Sigmoid colon (tissue), 7 donors: Measurements from ENCODE around the gene PSMD4. TPM values are rescaled to one million over a fixed set of nuclear protein-coding genes. Genes with fewer than 3 reads are reported as not detected.

Source experiments
- DNase-seq: peaks from one replicate; pipeline ENCODE4 v3.0.0-alpha.2; 2019
- H3K27ac ChIP-seq, 4 donors: fragments of 200-600 bp; sonication (generic); one replicate each; pipeline ENCODE4 v1.5.1; 2016 to 2019; ENCODE audit warnings: mild to moderate bottlenecking in 1 of 4
- H3K27me3 ChIP-seq, 3 donors: fragments of 200-600 bp; sonication (generic); one replicate each; pipeline ENCODE4 v1.5.1; 2019; ENCODE audit warnings: mild to moderate bottlenecking in 1 of 3
- H3K36me3 ChIP-seq, 4 donors: fragments of 200-600 bp; sonication (generic); one replicate each; pipeline ENCODE4 v1.5.1; 2016 to 2019
- H3K4me1 ChIP-seq, 4 donors: fragments of 200-600 bp; sonication (generic); one replicate each; pipeline ENCODE4 v1.5.1; 2017 to 2019
- H3K4me3 ChIP-seq, 4 donors: fragments of 200-600 bp; sonication (generic); one replicate each; pipeline ENCODE4 v1.5.1; 2017 to 2019; ENCODE audit warnings: mild to moderate bottlenecking in 2 of 4, moderate library complexity in 1 of 4
- H3K9me3 ChIP-seq, 4 donors: fragments of 200-600 bp in 3 of 4; sonication (generic) in 3 of 4; one replicate each; pipeline versions ENCODE4 v1.5.1 to v1.6.1; 2013 to 2019
- CTCF ChIP-seq, 4 experiments: fragments of 450-650 bp in 3 of 4; fragments of 200-600 bp in 1 of 4; IDR thresholded peaks; one replicate each; pipeline ENCODE4 v1.5.1; 2016 to 2019; ENCODE audit warnings: antibody characterized with exemption in 4 of 4, mild to moderate bottlenecking in 3 of 4, moderate library complexity in 2 of 4
- EP300 ChIP-seq, 4 donors: sonication (generic); formaldehyde crosslinking; IDR thresholded peaks; one replicate each; pipeline ENCODE4 v1.6.1; 2017; ENCODE audit warnings: antibody characterized with exemption in 4 of 4
- POLR2A ChIP-seq, 2 donors: fragments of 450-650 bp; IDR thresholded peaks; one replicate each; pipeline ENCODE4 v1.6.1; 2016; ENCODE audit warnings: antibody characterized with exemption in 2 of 2, mild to moderate bottlenecking in 2 of 2, moderate library complexity in 2 of 2
- POLR2AphosphoS5 ChIP-seq, 4 donors: sonication (generic); formaldehyde crosslinking; IDR thresholded peaks; one replicate each; pipeline ENCODE4 v1.6.1; 2017; ENCODE audit warnings: antibody characterized with exemption in 4 of 4
- WGBS, 2 donors: extraction: QIAGEN DNeasy Blood & Tissue Kit; methylation state at CpG; one replicate each; pipeline ENCODE4 v1.1.7; 2013; 5-methylcytosine and 5-hydroxymethylcytosine counted together
- intact Hi-C: fragments of 100-400 bp; cut with DNase I; formaldehyde crosslinking; loops from one replicate; pipeline ENCODE4 v1.15.1; 2023
- polyA plus RNA-seq, 3 donors: library from polyadenylated mRNA; stranded (reverse); fragments of 200-250 nt; gene quantifications; one replicate each; pipeline ENCODE4 v1.2.3, GENCODE V29; 2013
- total RNA-seq, 4 donors: library from RNA; depleted of rRNA; stranded (reverse); fragments of >200 nt; gene quantifications; one replicate each; pipeline ENCODE4 v1.1.0, GENCODE V29; 2016
- donor health status: healthy with polysubstance abuse.
- donor health status: Bipolar disorder and iron deficiency.
- donor health status: healthy.

PSMD4 gene
- total and polyA plus RNA-seq, 7 donors, result 111 to 194 (median 153) TPM

- peaks cover 70 to 95% (median 79%) of the 10 kb centered on the region in 4 donors for H3K36me3 ChIP-seq
- H3K27me3 ChIP-seq, result no peaks in the 10 kb centered on the region
- no peak overlapping the region for H3K4me3 ChIP-seq
- TF ChIP-seq POLR2AphosphoS5 (IDR thresholded peaks at IDR 0.05), result no peak
- no peak for TF ChIP-seq POLR2A (IDR thresholded peaks at IDR 0.05)
- no peak for TF ChIP-seq CTCF (IDR thresholded peaks at IDR 0.05)
- TF ChIP-seq EP300 (IDR thresholded peaks at IDR 0.05), result no peak
- H3K27ac ChIP-seq, result no peak overlapping the region
- no peak for DNase-seq
- 80 to 82% methylated on average over 18 of the region's 18 CpGs for WGBS, 2 donors
- intact Hi-C loops, result no loop called here
- peaks cover 0 to 11% (median under 1%) of the 10 kb centered on the region in 4 donors for H3K4me1 ChIP-seq
- no peaks in the 10 kb centered on the region for H3K9me3 ChIP-seq
Observed at GRCh38 chr1:151289080-151289935, 34.8 kb downstream of the PSMD4 start.

- WGBS, 2 donors, result 90 to 92% methylated on average over 21 of the region's 21 CpGs
- no peak for DNase-seq
- H3K36me3 ChIP-seq, result peaks cover 75 to 100% (median 87%) of the 10 kb centered on the region in 4 donors
- H3K27ac ChIP-seq, result no peak overlapping the region
- no peaks in the 10 kb centered on the region for H3K9me3 ChIP-seq
- H3K4me3 ChIP-seq, result no peak overlapping the region
- no peak for TF ChIP-seq POLR2A (IDR thresholded peaks at IDR 0.05)
- TF ChIP-seq POLR2AphosphoS5 (IDR thresholded peaks at IDR 0.05), result peak in 1 of 4 donors; percentile 9
- H3K27me3 ChIP-seq, result no peaks in the 10 kb centered on the region
- intact Hi-C loops, result no loop called here
- H3K4me1 ChIP-seq, result peaks cover 0 to 8% (median 0%) of the 10 kb centered on the region in 4 donors
Observed at GRCh38 chr1:151289991-151290708, 35.6 kb downstream of the PSMD4 start.

- no peak for DNase-seq
- 86 to 87% methylated on average over 19 of the region's 19 CpGs for WGBS, 2 donors
- intact Hi-C loops, result no loop called here
- H3K27me3 ChIP-seq, result no peaks in the 10 kb centered on the region
- H3K36me3 ChIP-seq, result peaks cover 75 to 100% (median 89%) of the 10 kb centered on the region in 4 donors
- H3K4me1 ChIP-seq, result peaks cover 0 to 8% (median 0%) of the 10 kb centered on the region in 4 donors
- no peaks in the 10 kb centered on the region for H3K9me3 ChIP-seq
- TF ChIP-seq POLR2AphosphoS5 (IDR thresholded peaks at IDR 0.05), result peak in 1 of 4 donors; percentile 2
- no peak for TF ChIP-seq CTCF (IDR thresholded peaks at IDR 0.05)
- no peak overlapping the region for H3K27ac ChIP-seq
- no peak overlapping the region for H3K4me3 ChIP-seq
Observed at GRCh38 chr1:151290709-151291303, 36.3 kb downstream of the PSMD4 start.

GRCh38 chr1:151292207-151293030, 37.9 kb downstream of the PSMD4 start:
- H3K36me3 ChIP-seq, result peaks cover 69 to 100% (median 86%) of the 10 kb centered on the region in 4 donors
- 78 to 89% methylated on average over 13 of the region's 13 CpGs for WGBS, 2 donors
- H3K4me3 ChIP-seq, result no peak overlapping the region
- H3K27ac ChIP-seq, result peak overlapping the region in 2 of 4 donors; percentile 5 to 28
- H3K27me3 ChIP-seq, result no peaks in the 10 kb centered on the region
- no peak for DNase-seq
- peaks cover 0 to 8% (median 0%) of the 10 kb centered on the region in 4 donors for H3K4me1 ChIP-seq
- intact Hi-C loops, result no loop called here
- H3K9me3 ChIP-seq, result no peaks in the 10 kb centered on the region
- TF ChIP-seq EP300 (IDR thresholded peaks at IDR 0.05) (no peak), CTCF (IDR thresholded peaks at IDR 0.05) (no peak), POLR2AphosphoS5 (IDR thresholded peaks at IDR 0.05) (no peak), POLR2A (IDR thresholded peaks at IDR 0.05) (no peak)
